Kidney epithelial cell (primary cell): Measurements from ENCODE around the gene PRPF19. TPM values are rescaled to one million over a fixed set of nuclear protein-coding genes. Genes with fewer than 3 reads are reported as not detected.

Experiments
- DNase-seq: peaks from one replicate; pipeline ENCODE4 v3.0.0-alpha.2; 2010; ENCODE audit warnings: low read depth
- H3K27me3 ChIP-seq: 2 replicates; pipeline ENCODE4 v1.6.0; 2011; ENCODE audit warnings: low read length; ENCODE audit not compliant: control insufficient read depth, insufficient read depth
- H3K36me3 ChIP-seq: 2 replicates; pipeline ENCODE4 v1.5.1; 2011; ENCODE audit warnings: low read length; ENCODE audit not compliant: control insufficient read depth, insufficient read depth
- H3K4me3 ChIP-seq: 2 replicates; pipeline ENCODE4 v1.5.1; 2011; ENCODE audit warnings: low read depth, mild to moderate bottlenecking, control low read depth, low read length
- CTCF ChIP-seq: IDR thresholded peaks from 2 replicates; pipeline ENCODE4 v1.5.1; 2011; ENCODE audit warnings: mild to moderate bottlenecking, moderate library complexity, low read length, control low read depth, inconsistent platforms; ENCODE audit not compliant: insufficient read depth, poor library complexity, severe bottlenecking
- total RNA-seq: library from RNA; depleted of rRNA; stranded (reverse); fragments of >200 nt; gene quantifications from 2 replicates; pipeline ENCODE4 v1.2.3, GENCODE V29; 2015

The PRPF19 gene
- total RNA-seq, 1 donor from 2014 or later = 98.8 TPM

GRCh38 chr11:60855726-60856633 lies 50.4 kb downstream of the PRPF19 start, which contains the start of gene PTGDR2:
TSS of gene PTGDR2 (minus strand) at chr11:60855950. CDS start at chr11:60853722, 2,228 bp downstream.
- H3K36me3 ChIP-seq = no peaks in the 10 kb centered on the region
- TF ChIP-seq CTCF = no peak
- no peak within 1 kb of the TSS for H3K4me3 ChIP-seq
- H3K27me3 ChIP-seq = peaks cover 17% of the 10 kb centered on the region
- no peak for DNase-seq

- DNase-seq = no peak
- TF ChIP-seq CTCF = no peak
Observed at GRCh38 chr11:60854847-60855725, 51.3 kb downstream of the PRPF19 start.

DNA sequence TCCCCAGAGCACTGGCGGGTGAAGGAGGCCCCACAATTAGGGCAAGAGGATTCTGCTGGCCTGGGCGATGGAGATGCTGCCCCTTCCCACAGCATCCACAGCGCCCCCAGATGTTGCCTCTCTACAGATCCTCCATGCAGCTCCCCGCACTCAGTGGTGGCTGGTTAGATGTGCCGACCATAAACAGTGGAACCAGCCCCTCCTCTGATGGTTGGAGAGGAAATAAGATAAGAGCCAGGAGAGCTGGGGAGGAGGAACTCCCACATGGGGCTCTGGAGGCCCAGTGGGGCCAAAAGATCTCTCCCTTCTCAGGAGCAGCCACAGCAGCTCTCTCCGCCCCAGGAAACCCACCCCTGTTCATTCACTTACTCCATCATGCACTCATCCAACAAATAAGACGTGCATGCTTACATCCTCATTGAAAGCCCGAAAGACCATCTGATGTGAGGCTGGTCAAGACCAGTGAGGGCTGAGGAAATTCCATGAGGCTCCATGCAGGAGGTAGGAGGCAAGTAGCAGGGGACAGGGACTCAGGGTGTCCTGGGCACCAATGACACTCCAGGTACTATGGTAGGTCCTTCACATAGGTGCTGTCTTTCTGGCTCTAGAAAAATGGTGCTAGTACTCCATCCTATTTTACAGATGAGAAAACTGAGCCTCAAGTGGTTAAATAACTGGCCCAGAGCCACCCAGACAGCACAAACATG lies 52.1 kb downstream of the PRPF19 start:
- Histone ChIP-seq H3K4me3 (no peak overlapping the region), H3K36me3 (peaks cover 1% of the 10 kb centered on the region), H3K27me3 (peaks cover 17% of the 10 kb centered on the region)
- no peak for TF ChIP-seq CTCF
- DNase-seq = no peak

More at GRCh38 chr11:60854847-60855725, 51.3 kb downstream of the PRPF19 start:
- Histone ChIP-seq H3K27me3 (peaks cover 17% of the 10 kb centered on the region), H3K4me3 (no peak overlapping the region), H3K36me3 (peaks cover 1% of the 10 kb centered on the region)

DNA sequence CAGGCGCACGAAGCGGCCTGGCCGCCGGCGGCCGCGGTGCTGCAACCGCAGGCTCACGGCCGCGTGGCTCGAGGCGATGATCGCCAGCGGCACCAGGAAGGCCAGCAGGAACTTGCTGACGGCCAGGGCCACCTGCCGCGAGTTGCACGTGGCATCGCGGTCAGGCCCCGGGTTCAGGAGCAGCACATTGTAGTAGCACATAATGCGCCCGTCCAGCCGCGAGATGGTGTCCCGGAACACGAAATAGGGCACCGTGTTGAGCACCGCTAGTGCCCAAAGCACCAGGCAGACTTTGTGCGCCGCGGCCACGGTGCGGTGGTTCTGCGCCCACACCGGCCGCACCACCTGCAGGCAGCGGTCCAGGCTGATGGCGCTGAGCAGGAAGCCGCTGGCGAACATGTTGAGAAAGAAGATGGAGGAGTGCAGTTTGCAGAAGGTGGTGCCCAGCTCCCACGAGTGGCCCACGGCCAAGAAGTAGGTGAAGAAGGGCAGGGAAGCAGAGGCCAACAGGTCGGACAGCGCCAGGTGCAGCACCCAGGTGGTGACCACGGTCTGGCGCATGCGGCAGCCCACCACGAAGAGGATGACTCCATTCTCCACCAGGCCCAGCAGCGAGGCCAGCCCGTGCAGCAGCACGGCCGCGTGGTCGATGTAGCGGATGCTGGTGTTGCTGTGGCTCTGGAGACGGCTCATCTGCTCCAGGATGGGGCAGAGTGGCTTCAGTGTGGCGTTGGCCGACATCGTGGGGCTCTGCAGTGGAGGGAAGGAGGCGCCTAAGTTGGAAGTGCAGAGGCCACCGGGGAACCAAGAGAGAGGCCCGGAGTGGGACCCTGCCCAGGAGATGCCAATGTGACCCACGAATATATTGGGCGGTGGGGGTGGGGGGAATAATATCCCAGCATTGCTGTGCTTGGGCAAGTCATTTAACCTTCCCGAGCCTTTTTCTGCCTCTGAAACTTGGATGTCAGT lies 53.1 kb downstream of the PRPF19 start:
- DNase-seq = no peak
- Histone ChIP-seq H3K36me3 (peaks cover 1% of the 10 kb centered on the region), H3K27me3 (peaks cover 17% of the 10 kb centered on the region), H3K4me3 (no peak overlapping the region)
- TF ChIP-seq CTCF = no peak
